Neural cell (in vitro differentiated cells): Measurements from ENCODE around the gene TFRC. TPM values are rescaled to one million over a fixed set of nuclear protein-coding genes. Genes with fewer than 3 reads are reported as not detected.

Experiments used
- H2AFZ ChIP-seq: fragments of 200-600, 300-800 bp; sonication (generic), shearing (Covaris generic); 2 replicates; pipeline ENCODE4 v1.6.0; 2014; ENCODE audit warnings: low read depth, mild to moderate bottlenecking, antibody characterized with exemption, low read length, moderate library complexity
- H3F3A ChIP-seq: fragments of 200-600 bp; shearing (Covaris generic); 2 replicates; pipeline ENCODE4 v1.6.1; 2016; ENCODE audit warnings: mild to moderate bottlenecking, moderate library complexity, mixed read lengths, antibody characterized with exemption, low read length; ENCODE audit not compliant: insufficient read depth, poor library complexity, severe bottlenecking
- H3K27ac ChIP-seq: fragments of 200-600, 300-800 bp; sonication (generic), shearing (Covaris generic); 2 replicates; pipeline ENCODE4 v1.5.1; 2014; ENCODE audit warnings: mild to moderate bottlenecking, low read length, moderate library complexity
- H3K27me3 ChIP-seq: fragments of 300-800, 200-600 bp; sonication (generic), shearing (Covaris generic); 2 replicates; pipeline ENCODE4 v1.6.0; 2014; ENCODE audit warnings: mild to moderate bottlenecking, low read depth, low read length, moderate library complexity; ENCODE audit not compliant: insufficient read depth
- H3K36me3 ChIP-seq: fragments of 300-800, 200-600 bp; sonication (generic), shearing (Covaris generic); 2 replicates; pipeline ENCODE4 v1.5.1; 2014; ENCODE audit warnings: mild to moderate bottlenecking, antibody characterized with exemption, low read length, moderate library complexity; ENCODE audit not compliant: insufficient read depth
- H3K4me2 ChIP-seq: fragments of 300-800, 200-600 bp; sonication (generic), shearing (Covaris generic); 2 replicates; pipeline ENCODE4 v1.6.0; 2014; ENCODE audit warnings: mild to moderate bottlenecking, low read length
- H3K4me3 ChIP-seq: fragments of 300-800, 200-600 bp; sonication (generic), shearing (Covaris generic); 2 replicates; pipeline ENCODE4 v1.5.1; 2014; ENCODE audit warnings: mild to moderate bottlenecking, low read length, moderate library complexity
- H3K79me2 ChIP-seq: fragments of 200-600 bp; shearing (Covaris generic); replicated peaks from 2 replicates; pipeline ENCODE4 v1.6.0; 2014; ENCODE audit warnings: mild to moderate bottlenecking, low read length, moderate library complexity; ENCODE audit not compliant: insufficient read depth
- H3K9ac ChIP-seq: fragments of 300-800, 200-600 bp; sonication (generic), shearing (Covaris generic); 2 replicates; pipeline ENCODE4 v1.6.1; 2016; ENCODE audit warnings: mild to moderate bottlenecking, low read length, mixed read lengths
- H3K9me2 ChIP-seq: fragments of 200-600 bp; shearing (Covaris generic); 2 replicates; pipeline ENCODE4 v1.6.1; 2016; ENCODE audit warnings: mild to moderate bottlenecking, low read length, mixed read lengths; ENCODE audit not compliant: insufficient read depth
- H3K9me3 ChIP-seq: fragments of 200-600, 300-800 bp; sonication (generic), shearing (Covaris generic); 2 replicates; pipeline ENCODE4 v1.6.1; 2016; ENCODE audit warnings: mild to moderate bottlenecking, mixed run types, low read length, moderate library complexity, mixed read lengths
- H4K20me1 ChIP-seq: fragments of 200-600 bp; shearing (Covaris generic); 2 replicates; pipeline ENCODE4 v1.6.1; 2016; ENCODE audit warnings: mild to moderate bottlenecking, mixed run types; ENCODE audit not compliant: insufficient read depth
- EP300 ChIP-seq: fragments of 450-650 bp; conservative IDR thresholded peaks from 2 replicates; pipeline ENCODE4 v1.6.1; 2014; ENCODE audit warnings: antibody characterized with exemption, mild to moderate bottlenecking, moderate library complexity; ENCODE audit not compliant: poor library complexity, severe bottlenecking
- EZH2 ChIP-seq: fragments of 200-600, 300-800 bp; shearing (Covaris generic), sonication (generic); IDR thresholded peaks from 2 replicates; pipeline ENCODE4 v1.6.1; 2014; ENCODE audit warnings: antibody characterized with exemption, low read length, borderline replicate concordance, mild to moderate bottlenecking; ENCODE audit not compliant: insufficient read depth, poor library complexity, severe bottlenecking
- MXI1 ChIP-seq: fragments of 450-650 bp; conservative IDR thresholded peaks from 2 replicates; pipeline ENCODE4 v1.6.1; 2014; ENCODE audit warnings: antibody characterized with exemption, mild to moderate bottlenecking; ENCODE audit not compliant: poor library complexity, severe bottlenecking
- POLR2AphosphoS5 ChIP-seq: IDR thresholded peaks from 2 replicates; pipeline ENCODE4 v1.6.1; 2012
- RAD21 ChIP-seq: fragments of 450-650 bp; conservative IDR thresholded peaks from 2 replicates; pipeline ENCODE4 v1.6.1; 2014; ENCODE audit warnings: antibody characterized with exemption, mild to moderate bottlenecking, moderate library complexity
- SMC3 ChIP-seq: fragments of 450-650 bp; conservative IDR thresholded peaks from 2 replicates; pipeline ENCODE4 v1.6.1; 2014; ENCODE audit warnings: antibody characterized with exemption, mild to moderate bottlenecking, moderate library complexity; ENCODE audit not compliant: poor library complexity
- TAF1 ChIP-seq: IDR thresholded peaks from 2 replicates; pipeline ENCODE4 v1.6.1; 2012; ENCODE audit warnings: low read depth
- polyA plus RNA-seq: library from polyadenylated mRNA; depleted of rRNA; stranded (reverse); fragments of >200 nt; gene quantifications from 2 replicates; pipeline ENCODE4 v1.2.3, GENCODE V29; 2014
- TF ChIP-seq, protein P1 (sequence below): fragments of 450-650 bp; IDR thresholded peaks from 2 replicates; pipeline ENCODE4 v1.5.1; 2014; ENCODE audit warnings: antibody characterized with exemption, mild to moderate bottlenecking, moderate library complexity; ENCODE audit not compliant: poor library complexity, severe bottlenecking
- TF ChIP-seq, protein P2 (sequence below): IDR thresholded peaks from 2 replicates; pipeline ENCODE4 v1.6.1; 2012; ENCODE audit warnings: borderline replicate concordance

TFRC gene
- polyA plus RNA-seq, 1 donor from 2014 or later, result 82.7 TPM

DNA sequence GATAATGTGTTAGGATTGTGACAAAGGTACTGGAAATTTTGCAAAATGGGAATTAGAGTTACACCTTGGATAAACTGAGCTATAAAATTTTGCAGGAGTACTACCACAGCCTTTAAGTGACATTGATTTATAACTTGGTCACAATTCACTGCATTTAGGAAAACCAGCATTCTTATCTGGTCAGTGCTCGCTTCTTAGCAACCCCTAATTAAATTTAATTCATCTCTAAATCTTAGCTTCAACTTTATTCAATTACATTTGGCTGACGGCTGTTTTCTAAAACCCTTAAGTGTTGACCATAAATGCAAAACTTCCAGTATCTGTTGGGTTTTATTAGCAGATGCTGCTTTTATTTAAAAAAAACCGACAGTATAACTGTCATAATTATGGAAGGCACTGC, 31.3 kb downstream of the TFRC start:
- Histone ChIP-seq H4K20me1 (no peaks in the 10 kb centered on the region), H3F3A (no peaks in the 10 kb centered on the region), H3K36me3 (peaks cover 8% of the 10 kb centered on the region), H3K9me3 (no peaks in the 10 kb centered on the region), H3K4me3 (no peak overlapping the region), H3K27me3 (no peaks in the 10 kb centered on the region), H2AFZ (no peak overlapping the region), H3K9me2 (no peaks in the 10 kb centered on the region), H3K27ac (no peak overlapping the region), H3K4me2 (no peak overlapping the region), H3K79me2 (no peaks in the 10 kb centered on the region), H3K9ac (no peak overlapping the region)
- no peak for TF ChIP-seq SMC3
- TF ChIP-seq EZH2, result no peak
- TF ChIP-seq, protein P1, sequence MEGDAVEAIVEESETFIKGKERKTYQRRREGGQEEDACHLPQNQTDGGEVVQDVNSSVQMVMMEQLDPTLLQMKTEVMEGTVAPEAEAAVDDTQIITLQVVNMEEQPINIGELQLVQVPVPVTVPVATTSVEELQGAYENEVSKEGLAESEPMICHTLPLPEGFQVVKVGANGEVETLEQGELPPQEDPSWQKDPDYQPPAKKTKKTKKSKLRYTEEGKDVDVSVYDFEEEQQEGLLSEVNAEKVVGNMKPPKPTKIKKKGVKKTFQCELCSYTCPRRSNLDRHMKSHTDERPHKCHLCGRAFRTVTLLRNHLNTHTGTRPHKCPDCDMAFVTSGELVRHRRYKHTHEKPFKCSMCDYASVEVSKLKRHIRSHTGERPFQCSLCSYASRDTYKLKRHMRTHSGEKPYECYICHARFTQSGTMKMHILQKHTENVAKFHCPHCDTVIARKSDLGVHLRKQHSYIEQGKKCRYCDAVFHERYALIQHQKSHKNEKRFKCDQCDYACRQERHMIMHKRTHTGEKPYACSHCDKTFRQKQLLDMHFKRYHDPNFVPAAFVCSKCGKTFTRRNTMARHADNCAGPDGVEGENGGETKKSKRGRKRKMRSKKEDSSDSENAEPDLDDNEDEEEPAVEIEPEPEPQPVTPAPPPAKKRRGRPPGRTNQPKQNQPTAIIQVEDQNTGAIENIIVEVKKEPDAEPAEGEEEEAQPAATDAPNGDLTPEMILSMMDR, result no peak
- TF ChIP-seq EP300, result no peak

GRCh38 chr3:196049653-196050052, 32.2 kb downstream of the TFRC start:
- Histone ChIP-seq H3K4me2 (no peak overlapping the region), H2AFZ (no peak overlapping the region), H3K4me3 (no peak overlapping the region), H3K9me2 (no peaks in the 10 kb centered on the region), H3K27me3 (no peaks in the 10 kb centered on the region), H3K9me3 (no peaks in the 10 kb centered on the region), H3K9ac (no peak overlapping the region), H3K27ac (no peak overlapping the region), H3K36me3 (peaks cover 3% of the 10 kb centered on the region), H4K20me1 (no peaks in the 10 kb centered on the region), H3F3A (no peaks in the 10 kb centered on the region), H3K79me2 (no peaks in the 10 kb centered on the region)
- TF ChIP-seq SMC3 (no peak), EP300 (no peak), EZH2 (no peak), RAD21 (no peak), TAF1 (no peak), MXI1 (no peak), POLR2AphosphoS5 (no peak)
- TF ChIP-seq, protein P1, result no peak
- TF ChIP-seq, protein P2, sequence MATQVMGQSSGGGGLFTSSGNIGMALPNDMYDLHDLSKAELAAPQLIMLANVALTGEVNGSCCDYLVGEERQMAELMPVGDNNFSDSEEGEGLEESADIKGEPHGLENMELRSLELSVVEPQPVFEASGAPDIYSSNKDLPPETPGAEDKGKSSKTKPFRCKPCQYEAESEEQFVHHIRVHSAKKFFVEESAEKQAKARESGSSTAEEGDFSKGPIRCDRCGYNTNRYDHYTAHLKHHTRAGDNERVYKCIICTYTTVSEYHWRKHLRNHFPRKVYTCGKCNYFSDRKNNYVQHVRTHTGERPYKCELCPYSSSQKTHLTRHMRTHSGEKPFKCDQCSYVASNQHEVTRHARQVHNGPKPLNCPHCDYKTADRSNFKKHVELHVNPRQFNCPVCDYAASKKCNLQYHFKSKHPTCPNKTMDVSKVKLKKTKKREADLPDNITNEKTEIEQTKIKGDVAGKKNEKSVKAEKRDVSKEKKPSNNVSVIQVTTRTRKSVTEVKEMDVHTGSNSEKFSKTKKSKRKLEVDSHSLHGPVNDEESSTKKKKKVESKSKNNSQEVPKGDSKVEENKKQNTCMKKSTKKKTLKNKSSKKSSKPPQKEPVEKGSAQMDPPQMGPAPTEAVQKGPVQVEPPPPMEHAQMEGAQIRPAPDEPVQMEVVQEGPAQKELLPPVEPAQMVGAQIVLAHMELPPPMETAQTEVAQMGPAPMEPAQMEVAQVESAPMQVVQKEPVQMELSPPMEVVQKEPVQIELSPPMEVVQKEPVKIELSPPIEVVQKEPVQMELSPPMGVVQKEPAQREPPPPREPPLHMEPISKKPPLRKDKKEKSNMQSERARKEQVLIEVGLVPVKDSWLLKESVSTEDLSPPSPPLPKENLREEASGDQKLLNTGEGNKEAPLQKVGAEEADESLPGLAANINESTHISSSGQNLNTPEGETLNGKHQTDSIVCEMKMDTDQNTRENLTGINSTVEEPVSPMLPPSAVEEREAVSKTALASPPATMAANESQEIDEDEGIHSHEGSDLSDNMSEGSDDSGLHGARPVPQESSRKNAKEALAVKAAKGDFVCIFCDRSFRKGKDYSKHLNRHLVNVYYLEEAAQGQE, result no peak
